ENCODE measurements around the gene SLCO3A1. TPM values are rescaled to one million over a fixed set of nuclear protein-coding genes. Genes with fewer than 3 reads are reported as not detected.

SLCO3A1 gene
- total RNA-seq, 1 donor from 2014 or later = 65.8 TPM

DNA sequence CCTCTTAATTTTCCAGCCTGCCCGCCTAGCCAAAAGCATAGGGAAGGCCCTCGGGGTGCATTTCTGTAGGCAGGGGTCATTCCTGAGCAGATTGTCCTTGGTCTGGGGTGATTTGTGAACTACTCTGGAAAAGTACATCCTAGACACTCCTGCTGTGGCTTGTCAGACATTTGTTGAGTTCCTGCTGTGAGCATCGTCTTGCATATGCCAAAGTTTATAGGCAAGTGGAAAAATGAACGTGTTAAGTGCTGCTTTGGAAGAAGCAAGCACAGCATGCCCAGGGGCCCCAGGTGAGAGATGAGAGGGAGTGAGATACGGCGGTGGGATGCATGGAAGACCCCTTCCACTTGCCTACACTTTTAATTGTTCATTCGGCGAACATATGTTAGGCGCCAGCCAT lies 302.4 kb downstream of the SLCO3A1 start:
- TF ChIP-seq POLR2A (IDR thresholded peaks at IDR 0.05) = no peak
- TF ChIP-seq POLR2AphosphoS5 (IDR thresholded peaks at IDR 0.05; ENCODE audit: insufficient read depth in 1 of 2, low read depth in 1 of 2) = no peak
- TF ChIP-seq, protein P1, sequence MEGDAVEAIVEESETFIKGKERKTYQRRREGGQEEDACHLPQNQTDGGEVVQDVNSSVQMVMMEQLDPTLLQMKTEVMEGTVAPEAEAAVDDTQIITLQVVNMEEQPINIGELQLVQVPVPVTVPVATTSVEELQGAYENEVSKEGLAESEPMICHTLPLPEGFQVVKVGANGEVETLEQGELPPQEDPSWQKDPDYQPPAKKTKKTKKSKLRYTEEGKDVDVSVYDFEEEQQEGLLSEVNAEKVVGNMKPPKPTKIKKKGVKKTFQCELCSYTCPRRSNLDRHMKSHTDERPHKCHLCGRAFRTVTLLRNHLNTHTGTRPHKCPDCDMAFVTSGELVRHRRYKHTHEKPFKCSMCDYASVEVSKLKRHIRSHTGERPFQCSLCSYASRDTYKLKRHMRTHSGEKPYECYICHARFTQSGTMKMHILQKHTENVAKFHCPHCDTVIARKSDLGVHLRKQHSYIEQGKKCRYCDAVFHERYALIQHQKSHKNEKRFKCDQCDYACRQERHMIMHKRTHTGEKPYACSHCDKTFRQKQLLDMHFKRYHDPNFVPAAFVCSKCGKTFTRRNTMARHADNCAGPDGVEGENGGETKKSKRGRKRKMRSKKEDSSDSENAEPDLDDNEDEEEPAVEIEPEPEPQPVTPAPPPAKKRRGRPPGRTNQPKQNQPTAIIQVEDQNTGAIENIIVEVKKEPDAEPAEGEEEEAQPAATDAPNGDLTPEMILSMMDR (IDR thresholded peaks at IDR 0.05) = no peak
- intact Hi-C loops (cut with DNase I) = no loop called here
- no peak for DNase-seq (ENCODE audit: extremely low spot score in 2 of 2)
- Histone ChIP-seq H3K27ac (no peak overlapping the region), H3K4me1 (no peaks in the 10 kb centered on the region), H3K27me3 (no peaks in the 10 kb centered on the region), H3K36me3 (peaks cover 0 to 5% of the 10 kb centered on the region in 2 donors), H3K9me3 (no peaks in the 10 kb centered on the region), H3K4me3 (no peak overlapping the region)

GRCh38 chr15:92157666-92158298 lies 304.3 kb downstream of the SLCO3A1 start:
- no peak for DNase-seq (ENCODE audit: extremely low spot score in 2 of 2)
- Histone ChIP-seq H3K27ac (no peak overlapping the region), H3K9me3 (no peaks in the 10 kb centered on the region), H3K27me3 (no peaks in the 10 kb centered on the region), H3K4me1 (no peaks in the 10 kb centered on the region), H3K36me3 (peaks cover 0 to 5% of the 10 kb centered on the region in 2 donors), H3K4me3 (no peak overlapping the region)
- TF ChIP-seq POLR2A (IDR thresholded peaks at IDR 0.05) (no peak), POLR2AphosphoS5 (IDR thresholded peaks at IDR 0.05; ENCODE audit: insufficient read depth in 1 of 2, low read depth in 1 of 2) (no peak)
- TF ChIP-seq, protein P1 (IDR thresholded peaks at IDR 0.05) = no peak
- intact Hi-C loops (cut with DNase I) = no loop called here

GRCh38 chr15:92158426-92158825 lies 304.9 kb downstream of the SLCO3A1 start:
- Histone ChIP-seq H3K36me3 (no peaks in the 10 kb centered on the region), H3K27ac (no peak overlapping the region), H3K27me3 (no peaks in the 10 kb centered on the region), H3K4me3 (no peak overlapping the region), H3K9me3 (no peaks in the 10 kb centered on the region), H3K4me1 (no peaks in the 10 kb centered on the region)
- intact Hi-C loops (cut with DNase I) = no loop called here
- TF ChIP-seq POLR2A (IDR thresholded peaks at IDR 0.05) (no peak), POLR2AphosphoS5 (IDR thresholded peaks at IDR 0.05; ENCODE audit: insufficient read depth in 1 of 2, low read depth in 1 of 2) (peak in 1 of 2 donors; percentile 8)
- TF ChIP-seq, protein P1 (IDR thresholded peaks at IDR 0.05) = no peak
- DNase-seq (ENCODE audit: extremely low spot score in 2 of 2) = no peak

GRCh38 chr15:92159481-92159880 lies 306.0 kb downstream of the SLCO3A1 start:
- DNase-seq (ENCODE audit: extremely low spot score in 2 of 2) = no peak
- Histone ChIP-seq H3K4me1 (no peaks in the 10 kb centered on the region), H3K27me3 (no peaks in the 10 kb centered on the region), H3K27ac (no peak overlapping the region), H3K36me3 (peaks cover 0 to under 1% of the 10 kb centered on the region in 2 donors), H3K9me3 (no peaks in the 10 kb centered on the region), H3K4me3 (no peak overlapping the region)
- intact Hi-C loops (cut with DNase I) = no loop called here
- TF ChIP-seq POLR2AphosphoS5 (IDR thresholded peaks at IDR 0.05; ENCODE audit: insufficient read depth in 1 of 2, low read depth in 1 of 2) (no peak), POLR2A (IDR thresholded peaks at IDR 0.05) (no peak)
- TF ChIP-seq, protein P1 (IDR thresholded peaks at IDR 0.05) = no peak
